Loucy (cell line): ENCODE results near the gene SLC39A11.

Experiments
- H2AFZ ChIP-seq: fragments of 200-600 bp; sonication (generic); 2 replicates; pipeline ENCODE4 v1.6.0; 2016; ENCODE audit warnings: antibody characterized with exemption, mild to moderate bottlenecking, low read length, moderate library complexity
- H3F3A ChIP-seq: fragments of 200-600 bp; 2 replicates; pipeline ENCODE4 v1.6.0; 2016; ENCODE audit warnings: antibody characterized with exemption, low read depth, mild to moderate bottlenecking
- H3K27me3 ChIP-seq: fragments of 200-600 bp; sonication (generic); 2 replicates; pipeline ENCODE4 v1.6.1; 2014; ENCODE audit warnings: low read length, mild to moderate bottlenecking; ENCODE audit not compliant: insufficient read depth, poor library complexity, severe bottlenecking
- H3K36me3 ChIP-seq: fragments of 200-600 bp; sonication (generic); 2 replicates; pipeline ENCODE4 v1.6.1; 2016; ENCODE audit warnings: low read length; ENCODE audit not compliant: insufficient read depth
- H3K4me1 ChIP-seq: fragments of 200-600 bp; sonication (generic); 2 replicates; pipeline ENCODE4 v1.5.1; 2014; ENCODE audit warnings: low read length, mild to moderate bottlenecking; ENCODE audit not compliant: insufficient read depth, poor library complexity, severe bottlenecking
- H3K4me2 ChIP-seq: fragments of 200-600 bp; sonication (generic); 2 replicates; pipeline ENCODE4 v1.6.0; 2014; ENCODE audit warnings: antibody characterized with exemption, low read length, low read depth, mild to moderate bottlenecking; ENCODE audit not compliant: poor library complexity, severe bottlenecking
- H3K4me3 ChIP-seq: fragments of 200-600 bp; sonication (generic); 2 replicates; pipeline ENCODE4 v1.5.1; 2014; ENCODE audit warnings: low read length, mild to moderate bottlenecking, mixed read lengths; ENCODE audit not compliant: poor library complexity, severe bottlenecking
- H3K79me2 ChIP-seq: fragments of 200-600 bp; sonication (generic); 2 replicates; pipeline ENCODE4 v1.6.1; 2014; ENCODE audit warnings: low read length; ENCODE audit not compliant: insufficient read depth
- H3K9ac ChIP-seq: fragments of 200-600 bp; sonication (generic); 2 replicates; pipeline ENCODE4 v1.6.0; 2014; ENCODE audit warnings: mild to moderate bottlenecking, low read depth, low read length, moderate library complexity; ENCODE audit not compliant: poor library complexity, severe bottlenecking
- H3K9me2 ChIP-seq: fragments of 200-600 bp; sonication (generic); replicated peaks from 2 replicates; pipeline ENCODE4 v1.6.1; 2016; ENCODE audit warnings: low read depth, low read length, mixed read lengths
- H3K9me3 ChIP-seq: fragments of 200-600 bp; sonication (generic); 2 replicates; pipeline ENCODE4 v1.6.1; 2014; ENCODE audit warnings: mild to moderate bottlenecking, antibody characterized with exemption, low read length, low read depth; ENCODE audit not compliant: insufficient read depth
- H4K20me1 ChIP-seq: fragments of 200-600 bp; sonication (generic); 2 replicates; pipeline ENCODE4 v1.6.0; 2014; ENCODE audit warnings: antibody characterized with exemption, low read length, mild to moderate bottlenecking; ENCODE audit not compliant: insufficient read depth, poor library complexity, severe bottlenecking
- CTCF ChIP-seq: fragments of 200-600 bp; sonication (generic); conservative IDR thresholded peaks from 2 replicates; pipeline ENCODE4 v1.5.1; 2014; ENCODE audit warnings: mild to moderate bottlenecking, antibody characterized with exemption, low read length
- EZH2phosphoT487 ChIP-seq: fragments of 200-600 bp; IDR thresholded peaks from 2 replicates; pipeline ENCODE4 v1.6.1; 2018; ENCODE audit warnings: antibody characterized with exemption, mild to moderate bottlenecking, moderate library complexity, borderline replicate concordance

SLC39A11 gene

GRCh38 chr17:72887322-72887721 is 205.2 kb downstream of the SLC39A11 start:
- H3K27me3 ChIP-seq: no peaks in the 10 kb centered on the region
- no peak overlapping the region for H3K4me2 ChIP-seq
- no peaks in the 10 kb centered on the region for H4K20me1 ChIP-seq
- no peaks in the 10 kb centered on the region for H3K4me1 ChIP-seq
- no peak overlapping the region for H3K9ac ChIP-seq
- TF ChIP-seq EZH2phosphoT487 (no peak), CTCF (no peak)
- H3K36me3 ChIP-seq: no peaks in the 10 kb centered on the region
- no peaks in the 10 kb centered on the region for H3K9me3 ChIP-seq
- H3K79me2 ChIP-seq: no peaks in the 10 kb centered on the region
- no peaks in the 10 kb centered on the region for H3K9me2 ChIP-seq
- no peak overlapping the region for H3K4me3 ChIP-seq
- no peak overlapping the region for H2AFZ ChIP-seq
- no peaks in the 10 kb centered on the region for H3F3A ChIP-seq

- H2AFZ ChIP-seq: no peak overlapping the region
- no peak overlapping the region for H3K4me2 ChIP-seq
- H3K9me3 ChIP-seq: no peaks in the 10 kb centered on the region
- TF ChIP-seq CTCF (no peak), EZH2phosphoT487 (no peak)
- no peak overlapping the region for H3K4me3 ChIP-seq
- no peaks in the 10 kb centered on the region for H3K79me2 ChIP-seq
- no peaks in the 10 kb centered on the region for H3K9me2 ChIP-seq
- H3F3A ChIP-seq: no peaks in the 10 kb centered on the region
- H4K20me1 ChIP-seq: no peaks in the 10 kb centered on the region
- H3K9ac ChIP-seq: no peak overlapping the region
- no peaks in the 10 kb centered on the region for H3K36me3 ChIP-seq
- no peaks in the 10 kb centered on the region for H3K4me1 ChIP-seq
- H3K27me3 ChIP-seq: no peaks in the 10 kb centered on the region
Observed at GRCh38 chr17:72886622-72887021, 205.9 kb downstream of the SLC39A11 start.

- Histone ChIP-seq H3K4me2 (no peak overlapping the region), H4K20me1 (no peaks in the 10 kb centered on the region), H3K27me3 (no peaks in the 10 kb centered on the region), H3K9ac (no peak overlapping the region), H2AFZ (no peak overlapping the region), H3K79me2 (no peaks in the 10 kb centered on the region), H3F3A (no peaks in the 10 kb centered on the region), H3K9me3 (peaks cover 13% of the 10 kb centered on the region; the same call in 1 of the 2 replicates), H3K9me2 (no peaks in the 10 kb centered on the region), H3K4me1 (no peaks in the 10 kb centered on the region), H3K4me3 (no peak overlapping the region), H3K36me3 (peaks cover 3% of the 10 kb centered on the region; the same call in 1 of the 2 replicates)
- TF ChIP-seq EZH2phosphoT487: no peak
Observed at GRCh38 chr17:72884066-72884465, 208.4 kb downstream of the SLC39A11 start.

GRCh38 chr17:72883351-72883750 is 209.1 kb downstream of the SLC39A11 start:
- Histone ChIP-seq H3K4me2 (no peak overlapping the region), H4K20me1 (no peaks in the 10 kb centered on the region), H3K9me3 (peaks cover 19% of the 10 kb centered on the region; the same call in 1 of the 2 replicates), H3K36me3 (peaks cover 3% of the 10 kb centered on the region; the same call in 1 of the 2 replicates), H3F3A (no peaks in the 10 kb centered on the region), H2AFZ (no peak overlapping the region), H3K9ac (no peak overlapping the region), H3K27me3 (no peaks in the 10 kb centered on the region), H3K4me3 (no peak overlapping the region), H3K9me2 (no peaks in the 10 kb centered on the region), H3K79me2 (no peaks in the 10 kb centered on the region), H3K4me1 (no peaks in the 10 kb centered on the region)
- TF ChIP-seq EZH2phosphoT487: no peak
- no peak for TF ChIP-seq CTCF
